NCI-H345 treated with DMSO at 0.1 percent for 48 hours (cell line): ENCODE measurements around the gene SYCP2L.
"Not testable (repeated sequence)": the region's sequence is repeated elsewhere in the genome, so short reads cannot be mapped to it uniquely, and the experiment has no call there.

Experiments
- DNase-seq: peaks from one replicate; lab custom pipeline; 2025; ENCODE audit not compliant: unreplicated experiment; lab: John Stamatoyannopoulos, UW

SYCP2L gene

GRCh38 chr6:10886691-10887502, at the start of gene SYCP2L:
Gene SYCP2L, plus strand, starts transcription at chr6:10887052. Its CDS starts 75 bp downstream, at chr6:10887127.
- no peak for DNase-seq

GRCh38 chr6:10837622-10837994, 49.2 kb upstream of the SYCP2L start:
- peak; percentile 5 for DNase-seq

- DNase-seq: peak; percentile 23
Measured at GRCh38 chr6:10837995-10838793, 48.7 kb upstream of the SYCP2L start, which contains the start of gene MAK. Gene MAK, minus strand, starts transcription at chr6:10838539. Its CDS starts 7,891 bp downstream, at chr6:10830648.

GRCh38 chr6:10838794-10839333, 48.0 kb upstream of the SYCP2L start:
- no peak for DNase-seq

- no peak for DNase-seq
Measured at GRCh38 chr6:10843554-10843953, 43.3 kb upstream of the SYCP2L start.

GRCh38 chr6:10847684-10848083, 39.2 kb upstream of the SYCP2L start:
- no peak for DNase-seq

- no peak for DNase-seq
Measured at GRCh38 chr6:10849901-10850300, 37.0 kb upstream of the SYCP2L start.

- no peak for DNase-seq
Measured at GRCh38 chr6:10850728-10851127, 36.1 kb upstream of the SYCP2L start.

- DNase-seq: no peak
Measured at GRCh38 chr6:10852361-10852960, 34.4 kb upstream of the SYCP2L start.

GRCh38 chr6:10853849-10854300, 33.0 kb upstream of the SYCP2L start:
- not testable (repeated sequence) for DNase-seq

- no peak for DNase-seq
Measured at GRCh38 chr6:10854922-10855632, 31.8 kb upstream of the SYCP2L start.

- DNase-seq: no peak
Measured at GRCh38 chr6:10857259-10857658, 29.6 kb upstream of the SYCP2L start.

GRCh38 chr6:10861086-10861485, 25.8 kb upstream of the SYCP2L start:
- DNase-seq: no peak

- DNase-seq: no peak
Measured at GRCh38 chr6:10862361-10862760, 24.5 kb upstream of the SYCP2L start.

GRCh38 chr6:10863031-10863430, 23.8 kb upstream of the SYCP2L start:
- DNase-seq: not testable (repeated sequence)

- not testable (repeated sequence) for DNase-seq
Measured at GRCh38 chr6:10866709-10867108, 20.1 kb upstream of the SYCP2L start.

- no peak for DNase-seq
Measured at GRCh38 chr6:10867952-10868351, 18.9 kb upstream of the SYCP2L start.

- DNase-seq: no peak
Measured at GRCh38 chr6:10873374-10873773, 13.5 kb upstream of the SYCP2L start.

- DNase-seq: no peak
Measured at GRCh38 chr6:10874207-10874606, 12.6 kb upstream of the SYCP2L start.

- DNase-seq: no peak
Measured at GRCh38 chr6:10875026-10875425, 11.8 kb upstream of the SYCP2L start.

GRCh38 chr6:10877012-10877411, 9.8 kb upstream of the SYCP2L start:
- DNase-seq: no peak
